HUDEP-2 (cell line): ENCODE measurements around the gene DLG1.
A peak's percentile ranks its signal among the peaks of the same experiment; 100 is the strongest.

Experiments used
- DNase-seq, 76 experiments: peaks; one replicate each; lab custom pipeline; 2025; ENCODE audit not compliant: unreplicated experiment in 76 of 76; lab: John Stamatoyannopoulos, UW

The DLG1 gene

GRCh38 chr3:197006860-197007259 is 291.6 kb downstream of the DLG1 start:
- no peak for DNase-seq

- DNase-seq, result no peak
Measured at GRCh38 chr3:197006446-197006845, 292.0 kb downstream of the DLG1 start.

GRCh38 chr3:197003461-197004385 is 294.7 kb downstream of the DLG1 start:
- DNase-seq, result peak in 7 of 76 experiments; percentile 9 to 58 (median 32)

- DNase-seq, result peak in 65 of 76 experiments; percentile 11 to 75 (median 58)
Measured at GRCh38 chr3:197002701-197003454, 295.5 kb downstream of the DLG1 start.

- no peak for DNase-seq
Measured at GRCh38 chr3:197001972-197002700, 296.3 kb downstream of the DLG1 start.

- DNase-seq, result no peak
Measured at GRCh38 chr3:197001106-197001971, 297.1 kb downstream of the DLG1 start.

GRCh38 chr3:197000211-197000610 is 298.2 kb downstream of the DLG1 start:
- DNase-seq, result no peak

GRCh38 chr3:196998966-196999760 is 299.2 kb downstream of the DLG1 start:
- DNase-seq, result no peak

- no peak for DNase-seq
Measured at GRCh38 chr3:196997311-196997710, 301.1 kb downstream of the DLG1 start.

- DNase-seq, result no peak
Measured at GRCh38 chr3:196996454-196997265, 301.8 kb downstream of the DLG1 start.

GRCh38 chr3:196995646-196996355 is 302.6 kb downstream of the DLG1 start:
- DNase-seq, result no peak

- no peak for DNase-seq
Measured at GRCh38 chr3:196995027-196995426, 303.4 kb downstream of the DLG1 start.

- DNase-seq, result no peak
Measured at GRCh38 chr3:196994056-196994455, 304.4 kb downstream of the DLG1 start.
